Retinal pigment epithelial cell (primary cell): Measurements from ENCODE around the gene IFNL1.

Experiments used
- DNase-seq: peaks from one replicate; pipeline ENCODE4 v3.0.0-alpha.2; 2010; ENCODE audit warnings: low read depth
- H3K4me3 ChIP-seq: 2 replicates; pipeline ENCODE4 v1.5.1; 2011; ENCODE audit warnings: mild to moderate bottlenecking, low read length, control low read depth, moderate library complexity
- CTCF ChIP-seq: conservative IDR thresholded peaks from 2 replicates; pipeline ENCODE4 v1.5.1; 2011; ENCODE audit warnings: low read depth, low read length, control low read depth, inconsistent platforms

Gene IFNL1

GRCh38 chr19:39296055-39296645 is at the start of gene IFNL1:
Gene IFNL1 (plus strand): TSS chr19:39296407. CDS start chr19:39296422, 15 bp downstream.
- DNase-seq = no peak
- H3K4me3 ChIP-seq = no peak within 1 kb of the TSS
- TF ChIP-seq CTCF = no peak

DNA sequence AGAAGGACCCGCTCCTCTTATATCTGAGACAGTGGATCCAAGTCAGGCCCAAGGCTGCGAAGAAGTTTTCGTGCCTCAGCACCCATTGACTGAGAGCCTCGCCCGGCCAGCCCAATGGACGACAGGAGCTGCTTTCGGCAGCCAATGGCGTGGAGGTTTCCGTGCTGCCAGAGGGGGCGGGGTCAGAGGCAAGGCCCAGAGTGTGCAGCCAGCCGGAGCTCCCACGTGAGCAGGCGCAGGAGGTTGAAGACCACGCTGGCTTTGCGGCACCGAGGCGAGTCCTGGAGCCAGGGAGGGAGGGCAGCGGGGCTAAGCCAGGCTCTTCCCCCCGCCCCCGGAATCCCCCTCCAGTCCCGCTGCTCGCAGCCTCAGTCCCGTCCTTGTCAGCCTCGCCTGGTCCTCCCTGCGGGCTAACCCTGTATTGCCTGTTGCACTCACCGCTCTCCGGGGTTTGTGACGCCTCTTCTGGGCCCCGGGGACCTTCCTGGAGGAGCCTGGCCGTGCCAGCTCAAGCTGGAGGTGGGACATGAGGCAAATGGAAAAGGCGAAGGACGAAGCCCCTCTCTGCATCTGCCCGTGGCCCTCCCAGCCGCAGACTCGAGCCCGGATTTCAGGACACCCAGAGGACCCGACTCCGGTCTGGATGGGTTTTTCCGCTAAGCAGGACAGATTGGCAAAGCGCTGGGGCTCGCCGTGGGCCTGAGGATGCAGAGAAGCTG is 49.1 kb upstream of the IFNL1 start:
- DNase-seq = no peak
- TF ChIP-seq CTCF = no peak
- no peak overlapping the region for H3K4me3 ChIP-seq

GRCh38 chr19:39247701-39248664 is 48.2 kb upstream of the IFNL1 start:
- H3K4me3 ChIP-seq = no peak overlapping the region
- no peak for DNase-seq

DNA sequence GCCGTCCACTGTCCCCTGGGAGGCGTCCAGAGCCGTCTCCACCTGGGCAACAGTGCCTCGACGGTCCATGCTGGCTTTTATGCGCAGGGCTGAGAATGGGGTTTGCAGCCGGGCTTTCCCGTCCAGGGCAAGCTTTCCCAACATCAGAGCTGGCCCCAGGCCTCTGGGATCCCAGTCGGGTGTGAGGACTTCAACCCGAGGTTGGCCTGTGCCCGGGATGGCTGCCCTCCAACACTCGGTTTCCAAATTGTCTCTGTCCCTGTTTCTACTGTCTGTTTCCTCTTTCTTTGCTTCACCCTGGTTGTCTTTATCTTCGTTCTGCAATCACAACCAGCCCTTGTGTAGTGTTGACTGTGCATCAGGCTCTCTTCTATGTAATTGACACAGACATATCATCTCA is 47.4 kb upstream of the IFNL1 start, which contains the start of gene IFNL4:
Gene IFNL4 (minus strand): TSS at position 51 of the 400 bp plus-strand sequence.
- no peak within 1 kb of the TSS for H3K4me3 ChIP-seq
- no peak for TF ChIP-seq CTCF
- DNase-seq = no peak

More at GRCh38 chr19:39247701-39248664, 48.2 kb upstream of the IFNL1 start:
- TF ChIP-seq CTCF = no peak

- no peak overlapping the region for H3K4me3 ChIP-seq
- DNase-seq = no peak
- no peak for TF ChIP-seq CTCF
Observed at GRCh38 chr19:39251081-39251480, 45.1 kb upstream of the IFNL1 start.

DNA sequence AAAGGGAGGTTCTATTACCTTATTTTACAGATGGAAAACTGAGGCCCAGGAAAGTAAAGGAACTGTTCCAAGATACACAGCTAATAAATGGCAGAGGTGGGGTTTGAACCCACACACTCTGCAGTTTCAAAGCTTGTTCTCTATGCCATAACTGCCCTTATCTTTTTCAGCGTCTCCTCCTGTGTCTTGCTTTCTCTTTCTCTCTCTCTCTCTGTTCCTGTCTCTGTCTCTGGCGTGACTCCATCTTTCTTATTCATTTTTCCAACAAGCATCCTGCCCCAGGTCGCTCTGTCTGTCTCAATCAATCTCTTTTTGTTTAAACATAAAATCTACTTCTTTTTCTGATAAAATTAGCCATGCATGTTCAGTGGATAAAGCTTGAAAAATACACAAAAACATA is 44.4 kb upstream of the IFNL1 start:
- no peak for TF ChIP-seq CTCF
- no peak for DNase-seq
- H3K4me3 ChIP-seq = no peak overlapping the region
